Sigmoid colon (tissue), 4 donors: Measurements from ENCODE around the gene KRT82.

Experiments used
- POLR2A ChIP-seq, 2 donors: fragments of 450-650 bp; IDR thresholded peaks; one replicate each; pipeline ENCODE4 v1.6.1; 2016; ENCODE audit warnings: antibody characterized with exemption in 2 of 2, mild to moderate bottlenecking in 2 of 2, moderate library complexity in 2 of 2
- POLR2AphosphoS5 ChIP-seq, 4 donors: sonication (generic); formaldehyde crosslinking; IDR thresholded peaks; one replicate each; pipeline ENCODE4 v1.6.1; 2017; ENCODE audit warnings: antibody characterized with exemption in 4 of 4
- TF ChIP-seq, protein P1 (sequence below), 4 experiments: fragments of 450-650 bp in 3 of 4; fragments of 200-600 bp in 1 of 4; IDR thresholded peaks; one replicate each; pipeline ENCODE4 v1.5.1; 2016 to 2019; ENCODE audit warnings: antibody characterized with exemption in 4 of 4, mild to moderate bottlenecking in 3 of 4, moderate library complexity in 2 of 4

DNA sequence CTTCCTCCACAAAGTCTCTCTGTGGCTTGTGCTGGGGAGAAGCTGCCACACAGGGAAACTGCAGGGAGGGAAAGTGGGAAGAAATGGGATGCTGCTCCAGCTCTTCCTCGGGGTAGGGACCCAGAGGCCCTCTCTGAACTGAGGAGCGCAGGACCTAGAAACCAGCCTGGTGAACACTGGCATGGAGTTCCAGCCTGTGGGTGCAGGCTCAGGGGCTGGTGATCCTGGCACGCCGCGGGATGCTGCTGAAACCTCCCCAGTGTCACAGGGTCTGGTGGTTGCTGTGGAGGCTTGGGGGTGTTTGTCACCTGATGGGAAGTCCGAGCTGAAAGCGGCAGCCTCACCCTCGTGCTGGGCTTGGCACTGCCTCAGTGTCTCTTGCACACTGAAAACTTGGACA, 33.3 kb upstream of the KRT82 start:
- TF ChIP-seq, protein P1, sequence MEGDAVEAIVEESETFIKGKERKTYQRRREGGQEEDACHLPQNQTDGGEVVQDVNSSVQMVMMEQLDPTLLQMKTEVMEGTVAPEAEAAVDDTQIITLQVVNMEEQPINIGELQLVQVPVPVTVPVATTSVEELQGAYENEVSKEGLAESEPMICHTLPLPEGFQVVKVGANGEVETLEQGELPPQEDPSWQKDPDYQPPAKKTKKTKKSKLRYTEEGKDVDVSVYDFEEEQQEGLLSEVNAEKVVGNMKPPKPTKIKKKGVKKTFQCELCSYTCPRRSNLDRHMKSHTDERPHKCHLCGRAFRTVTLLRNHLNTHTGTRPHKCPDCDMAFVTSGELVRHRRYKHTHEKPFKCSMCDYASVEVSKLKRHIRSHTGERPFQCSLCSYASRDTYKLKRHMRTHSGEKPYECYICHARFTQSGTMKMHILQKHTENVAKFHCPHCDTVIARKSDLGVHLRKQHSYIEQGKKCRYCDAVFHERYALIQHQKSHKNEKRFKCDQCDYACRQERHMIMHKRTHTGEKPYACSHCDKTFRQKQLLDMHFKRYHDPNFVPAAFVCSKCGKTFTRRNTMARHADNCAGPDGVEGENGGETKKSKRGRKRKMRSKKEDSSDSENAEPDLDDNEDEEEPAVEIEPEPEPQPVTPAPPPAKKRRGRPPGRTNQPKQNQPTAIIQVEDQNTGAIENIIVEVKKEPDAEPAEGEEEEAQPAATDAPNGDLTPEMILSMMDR (IDR thresholded peaks at IDR 0.05), result no peak
- no peak for TF ChIP-seq POLR2AphosphoS5 (IDR thresholded peaks at IDR 0.05)
- TF ChIP-seq POLR2A (IDR thresholded peaks at IDR 0.05), result no peak
